Measurements from ENCODE around the gene AP4S1.
A peak's percentile ranks its signal among the peaks of the same experiment; 100 is the strongest.

AP4S1 gene

GRCh38 chr14:31068235-31068634 is 42.8 kb downstream of the AP4S1 start:
- Histone ChIP-seq H3K4me3 (ENCODE audit: low read depth, low read length) (no peak overlapping the region), H3K27ac (ENCODE audit: low read depth, low read length) (no peak overlapping the region), H3K79me2 (ENCODE audit: control insufficient read depth, insufficient read depth, low read length, unreplicated experiment) (no peaks in the 10 kb centered on the region), H3K4me1 (ENCODE audit: control insufficient read depth, insufficient read depth, low read length, unreplicated experiment) (peaks cover 4% of the 10 kb centered on the region), H3K27me3 (ENCODE audit: insufficient read depth, low read length) (no peaks in the 10 kb centered on the region), H2AFZ (ENCODE audit: low read length, unreplicated experiment) (no peak overlapping the region), H3K36me3 (ENCODE audit: insufficient read depth, low read length) (no peaks in the 10 kb centered on the region)

GRCh38 chr14:31069343-31069742 is 43.9 kb downstream of the AP4S1 start:
- Histone ChIP-seq H3K79me2 (ENCODE audit: control insufficient read depth, insufficient read depth, low read length, unreplicated experiment) (no peaks in the 10 kb centered on the region), H3K27me3 (ENCODE audit: insufficient read depth, low read length) (no peaks in the 10 kb centered on the region), H3K36me3 (ENCODE audit: insufficient read depth, low read length) (no peaks in the 10 kb centered on the region), H3K4me3 (ENCODE audit: low read depth, low read length) (no peak overlapping the region), H3K4me1 (ENCODE audit: control insufficient read depth, insufficient read depth, low read length, unreplicated experiment) (peaks cover 4% of the 10 kb centered on the region), H2AFZ (ENCODE audit: low read length, unreplicated experiment) (no peak overlapping the region), H3K27ac (ENCODE audit: low read depth, low read length) (no peak overlapping the region)

GRCh38 chr14:31070431-31070830 is 45.0 kb downstream of the AP4S1 start:
- Histone ChIP-seq H3K79me2 (ENCODE audit: control insufficient read depth, insufficient read depth, low read length, unreplicated experiment) (no peaks in the 10 kb centered on the region), H3K36me3 (ENCODE audit: insufficient read depth, low read length) (peaks cover 5% of the 10 kb centered on the region; the same call in 1 of the 2 replicates), H3K4me1 (ENCODE audit: control insufficient read depth, insufficient read depth, low read length, unreplicated experiment) (peaks cover 4% of the 10 kb centered on the region), H3K27me3 (ENCODE audit: insufficient read depth, low read length) (no peaks in the 10 kb centered on the region), H3K4me3 (ENCODE audit: low read depth, low read length) (no peak overlapping the region), H3K27ac (ENCODE audit: low read depth, low read length) (no peak overlapping the region), H2AFZ (ENCODE audit: low read length, unreplicated experiment) (no peak overlapping the region)

DNA sequence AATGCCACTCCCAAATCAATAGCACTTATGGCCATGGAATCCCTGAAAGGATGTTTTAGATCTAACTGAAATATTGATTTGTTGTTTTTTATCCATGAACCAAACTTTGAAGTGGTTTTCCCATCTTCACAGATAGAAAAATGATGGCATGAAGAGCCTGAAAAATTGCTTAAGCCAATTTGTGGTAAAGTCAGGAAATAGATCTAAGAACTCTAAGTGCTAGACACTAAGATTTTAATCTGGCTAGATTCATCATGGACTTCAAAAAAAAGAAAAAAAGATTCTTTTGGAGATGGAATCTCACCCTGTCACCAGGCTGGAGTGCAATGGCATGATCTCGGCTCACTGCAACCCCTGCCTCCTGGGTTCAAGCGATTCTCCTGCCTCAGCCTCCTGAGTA is 45.7 kb downstream of the AP4S1 start:
- no peak overlapping the region for H3K27ac ChIP-seq (ENCODE audit: low read depth, low read length)
- no peak overlapping the region for H3K4me3 ChIP-seq (ENCODE audit: low read depth, low read length)
- peaks cover 4% of the 10 kb centered on the region for H3K4me1 ChIP-seq (ENCODE audit: control insufficient read depth, insufficient read depth, low read length, unreplicated experiment)
- H3K36me3 ChIP-seq (ENCODE audit: insufficient read depth, low read length), result peaks cover 5% of the 10 kb centered on the region; the same call in 1 of the 2 replicates
- no peak overlapping the region for H2AFZ ChIP-seq (ENCODE audit: low read length, unreplicated experiment)
- no peaks in the 10 kb centered on the region for H3K79me2 ChIP-seq (ENCODE audit: control insufficient read depth, insufficient read depth, low read length, unreplicated experiment)
- no peaks in the 10 kb centered on the region for H3K27me3 ChIP-seq (ENCODE audit: insufficient read depth, low read length)

GRCh38 chr14:31075144-31075543 is 49.7 kb downstream of the AP4S1 start:
- Histone ChIP-seq H3K4me1 (ENCODE audit: control insufficient read depth, insufficient read depth, low read length, unreplicated experiment) (peaks cover 8% of the 10 kb centered on the region), H2AFZ (ENCODE audit: low read length, unreplicated experiment) (no peak overlapping the region), H3K79me2 (ENCODE audit: control insufficient read depth, insufficient read depth, low read length, unreplicated experiment) (no peaks in the 10 kb centered on the region), H3K27ac (ENCODE audit: low read depth, low read length) (no peak overlapping the region), H3K27me3 (ENCODE audit: insufficient read depth, low read length) (no peaks in the 10 kb centered on the region), H3K36me3 (ENCODE audit: insufficient read depth, low read length) (peaks cover 5% of the 10 kb centered on the region; the same call in 1 of the 2 replicates), H3K4me3 (ENCODE audit: low read depth, low read length) (no peak overlapping the region)

- H2AFZ ChIP-seq (ENCODE audit: low read length, unreplicated experiment), result no peak overlapping the region
- no peaks in the 10 kb centered on the region for H3K79me2 ChIP-seq (ENCODE audit: control insufficient read depth, insufficient read depth, low read length, unreplicated experiment)
- no peaks in the 10 kb centered on the region for H3K27me3 ChIP-seq (ENCODE audit: insufficient read depth, low read length)
- H3K27ac ChIP-seq (ENCODE audit: low read depth, low read length), result no peak overlapping the region
- no peak overlapping the region for H3K4me3 ChIP-seq (ENCODE audit: low read depth, low read length)
- peaks cover 5% of the 10 kb centered on the region; the same call in 1 of the 2 replicates for H3K36me3 ChIP-seq (ENCODE audit: insufficient read depth, low read length)
- peaks cover 9% of the 10 kb centered on the region for H3K4me1 ChIP-seq (ENCODE audit: control insufficient read depth, insufficient read depth, low read length, unreplicated experiment)
These were observed 53.3 kb downstream of the AP4S1 start for GRCh38 chr14:31078766-31079165.

- Histone ChIP-seq H2AFZ (ENCODE audit: low read length, unreplicated experiment) (peak overlapping the region; percentile 7), H3K4me3 (ENCODE audit: low read depth, low read length) (0 out of 2 replicates have a peak overlapping the region, but pooled peaks have one; percentile 41), H3K27me3 (ENCODE audit: insufficient read depth, low read length) (no peaks in the 10 kb centered on the region), H3K4me1 (ENCODE audit: control insufficient read depth, insufficient read depth, low read length, unreplicated experiment) (peaks cover 9% of the 10 kb centered on the region), H3K79me2 (ENCODE audit: control insufficient read depth, insufficient read depth, low read length, unreplicated experiment) (no peaks in the 10 kb centered on the region), H3K36me3 (ENCODE audit: insufficient read depth, low read length) (0 out of 2 replicates have a peak, but pooled peaks cover 2% of the 10 kb centered on the region), H3K27ac (ENCODE audit: low read depth, low read length) (no peak overlapping the region)
These were observed 54.6 kb downstream of the AP4S1 start for GRCh38 chr14:31080056-31080455.

- no peak overlapping the region for H3K27ac ChIP-seq (ENCODE audit: low read depth, low read length)
- H3K79me2 ChIP-seq (ENCODE audit: control insufficient read depth, insufficient read depth, low read length, unreplicated experiment), result no peaks in the 10 kb centered on the region
- no peaks in the 10 kb centered on the region for H3K36me3 ChIP-seq (ENCODE audit: insufficient read depth, low read length)
- peaks cover 9% of the 10 kb centered on the region for H3K4me1 ChIP-seq (ENCODE audit: control insufficient read depth, insufficient read depth, low read length, unreplicated experiment)
- H2AFZ ChIP-seq (ENCODE audit: low read length, unreplicated experiment), result peak overlapping the region; percentile 7
- 0 out of 2 replicates have a peak overlapping the region, but pooled peaks have one; percentile 41 for H3K4me3 ChIP-seq (ENCODE audit: low read depth, low read length)
- H3K27me3 ChIP-seq (ENCODE audit: insufficient read depth, low read length), result no peaks in the 10 kb centered on the region
These were observed 55.0 kb downstream of the AP4S1 start for GRCh38 chr14:31080484-31080883.

DNA sequence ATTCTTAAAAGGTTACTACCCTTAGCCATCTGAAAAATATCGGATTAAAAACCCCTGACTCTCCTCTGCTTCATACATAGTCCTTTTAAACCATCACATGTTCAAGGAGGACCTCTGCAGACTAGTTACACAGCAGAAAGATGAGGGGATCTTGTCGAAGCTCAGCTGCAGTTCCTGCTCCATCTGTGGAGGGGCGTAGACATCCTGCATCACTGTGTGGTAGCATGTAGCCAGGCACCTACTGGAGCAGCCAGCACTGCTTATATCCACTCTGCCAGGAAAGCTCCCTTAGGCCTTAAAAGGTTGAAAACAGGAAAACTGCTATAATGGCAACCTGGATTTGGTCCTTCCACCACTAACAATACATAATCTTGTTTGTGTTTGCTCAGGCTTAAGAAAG is 58.3 kb downstream of the AP4S1 start:
- H3K79me2 ChIP-seq (ENCODE audit: control insufficient read depth, insufficient read depth, low read length, unreplicated experiment), result no peaks in the 10 kb centered on the region
- H2AFZ ChIP-seq (ENCODE audit: low read length, unreplicated experiment), result no peak overlapping the region
- no peaks in the 10 kb centered on the region for H3K27me3 ChIP-seq (ENCODE audit: insufficient read depth, low read length)
- no peaks in the 10 kb centered on the region for H3K36me3 ChIP-seq (ENCODE audit: insufficient read depth, low read length)
- no peak overlapping the region for H3K4me3 ChIP-seq (ENCODE audit: low read depth, low read length)
- H3K4me1 ChIP-seq (ENCODE audit: control insufficient read depth, insufficient read depth, low read length, unreplicated experiment), result peaks cover 9% of the 10 kb centered on the region
- no peak overlapping the region for H3K27ac ChIP-seq (ENCODE audit: low read depth, low read length)

GRCh38 chr14:31084385-31084784 is 58.9 kb downstream of the AP4S1 start:
- Histone ChIP-seq H3K36me3 (ENCODE audit: insufficient read depth, low read length) (no peaks in the 10 kb centered on the region), H3K4me1 (ENCODE audit: control insufficient read depth, insufficient read depth, low read length, unreplicated experiment) (peaks cover 9% of the 10 kb centered on the region), H2AFZ (ENCODE audit: low read length, unreplicated experiment) (no peak overlapping the region), H3K79me2 (ENCODE audit: control insufficient read depth, insufficient read depth, low read length, unreplicated experiment) (no peaks in the 10 kb centered on the region), H3K27me3 (ENCODE audit: insufficient read depth, low read length) (no peaks in the 10 kb centered on the region), H3K27ac (ENCODE audit: low read depth, low read length) (no peak overlapping the region), H3K4me3 (ENCODE audit: low read depth, low read length) (no peak overlapping the region)

DNA sequence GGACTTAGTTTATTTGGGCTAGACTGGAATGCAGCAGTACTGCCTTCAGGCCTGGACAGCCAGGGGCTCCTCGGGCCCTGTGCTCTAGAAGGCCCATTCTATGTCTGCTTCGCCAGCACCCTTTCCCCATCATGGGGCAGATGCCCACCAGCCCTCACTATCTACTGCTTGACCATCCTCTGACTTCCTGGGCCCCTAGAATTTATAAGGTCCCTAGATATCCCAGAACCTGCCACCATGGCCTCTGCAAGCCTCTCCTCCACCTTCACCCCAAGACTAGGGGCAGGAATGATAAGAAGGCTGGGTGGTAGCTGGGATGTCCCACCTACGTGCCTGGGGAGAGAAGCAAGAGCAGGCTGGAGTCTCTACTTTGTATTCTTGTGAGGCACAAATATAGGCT is 59.6 kb downstream of the AP4S1 start:
- H3K79me2 ChIP-seq (ENCODE audit: control insufficient read depth, insufficient read depth, low read length, unreplicated experiment), result no peaks in the 10 kb centered on the region
- no peak overlapping the region for H3K27ac ChIP-seq (ENCODE audit: low read depth, low read length)
- H3K27me3 ChIP-seq (ENCODE audit: insufficient read depth, low read length), result no peaks in the 10 kb centered on the region
- peaks cover 6% of the 10 kb centered on the region for H3K4me1 ChIP-seq (ENCODE audit: control insufficient read depth, insufficient read depth, low read length, unreplicated experiment)
- no peak overlapping the region for H3K4me3 ChIP-seq (ENCODE audit: low read depth, low read length)
- H2AFZ ChIP-seq (ENCODE audit: low read length, unreplicated experiment), result no peak overlapping the region
- no peaks in the 10 kb centered on the region for H3K36me3 ChIP-seq (ENCODE audit: insufficient read depth, low read length)
